COLO668 (cell line): ENCODE results near the gene KRTAP10-1.

Source experiments
- DNase-seq: peaks from one replicate; lab custom pipeline; 2025; ENCODE audit not compliant: unreplicated experiment; lab: John Stamatoyannopoulos, UW

KRTAP10-1 gene

GRCh38 chr21:44529503-44530125, 10.4 kb downstream of the KRTAP10-1 start:
- DNase-seq, result no peak

- DNase-seq, result no peak
These were observed 11.0 kb downstream of the KRTAP10-1 start for GRCh38 chr21:44529011-44529421.

- DNase-seq, result no peak
These were observed 11.4 kb downstream of the KRTAP10-1 start for GRCh38 chr21:44528634-44528995.

- DNase-seq, result no peak
These were observed 11.9 kb downstream of the KRTAP10-1 start for GRCh38 chr21:44527983-44528633.

- no peak for DNase-seq
These were observed 12.6 kb downstream of the KRTAP10-1 start for GRCh38 chr21:44527156-44527982.

- DNase-seq, result no peak
These were observed 13.6 kb downstream of the KRTAP10-1 start for GRCh38 chr21:44526096-44526997.

- DNase-seq, result no peak
These were observed 14.5 kb downstream of the KRTAP10-1 start for GRCh38 chr21:44525391-44526095.

- DNase-seq, result no peak
These were observed 15.3 kb downstream of the KRTAP10-1 start for GRCh38 chr21:44524414-44525371.

- DNase-seq, result no peak
These were observed 16.2 kb downstream of the KRTAP10-1 start for GRCh38 chr21:44523567-44524413.

GRCh38 chr21:44522753-44523204, 17.2 kb downstream of the KRTAP10-1 start:
- no peak for DNase-seq

- DNase-seq, result no peak
These were observed 17.9 kb downstream of the KRTAP10-1 start for GRCh38 chr21:44521928-44522752.

- no peak for DNase-seq
These were observed 18.6 kb downstream of the KRTAP10-1 start for GRCh38 chr21:44521301-44521927.

GRCh38 chr21:44520326-44521300, 19.4 kb downstream of the KRTAP10-1 start:
- DNase-seq, result no peak

GRCh38 chr21:44519346-44520325, 20.4 kb downstream of the KRTAP10-1 start:
- DNase-seq, result no peak

- DNase-seq, result no peak
These were observed 21.3 kb downstream of the KRTAP10-1 start for GRCh38 chr21:44518686-44519085.
